ENCODE measurements around the gene ITGAD.

DNA sequence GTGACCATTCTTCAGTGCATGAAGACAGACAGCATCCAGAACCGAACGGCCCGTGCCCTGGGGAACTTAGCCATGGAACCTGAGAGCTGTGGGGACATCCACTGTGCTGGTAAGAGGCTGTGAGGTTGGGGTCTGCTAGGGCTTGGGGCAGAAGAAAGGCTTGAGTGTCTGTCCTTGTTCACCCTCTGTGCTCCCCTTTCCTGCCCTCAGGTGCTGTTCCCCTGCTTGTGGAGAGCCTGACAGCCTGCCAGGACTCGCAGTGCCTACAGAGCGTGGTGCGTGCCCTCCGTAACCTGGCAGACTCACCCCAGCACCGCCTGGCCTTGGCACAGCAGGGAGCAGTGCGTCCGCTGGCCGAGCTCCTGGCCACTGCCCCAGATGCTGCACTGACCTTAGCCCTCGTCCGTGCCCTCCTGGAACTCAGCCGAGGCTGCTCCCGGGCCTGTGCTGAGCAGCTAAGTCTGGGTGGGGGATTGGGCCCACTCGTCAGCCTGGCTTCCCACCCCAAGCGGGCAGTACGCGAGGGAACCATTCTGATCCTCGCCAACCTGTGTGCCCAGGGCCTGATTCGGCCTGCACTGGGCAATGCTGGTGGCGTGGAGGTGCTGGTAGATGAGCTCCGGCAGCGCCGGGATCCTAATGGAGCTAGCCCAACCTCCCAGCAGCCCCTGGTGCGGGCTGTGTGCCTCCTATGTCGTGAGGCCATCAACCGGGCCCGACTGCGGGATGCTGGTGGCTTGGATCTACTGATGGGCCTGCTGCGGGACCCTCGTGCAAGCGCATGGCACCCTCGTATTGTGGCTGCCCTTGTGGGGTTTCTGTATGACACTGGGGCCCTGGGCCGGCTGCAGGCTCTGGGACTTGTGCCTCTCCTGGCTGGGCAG lies 69.0 kb downstream of the ITGAD start:
- TF ChIP-seq HOXA7 (CRISPR knock-in tag; IDR thresholded peaks at IDR 0.05; ENCODE audit: borderline replicate concordance) (no peak), CTCF (tag by site-specific recombination; IDR thresholded peaks at IDR 0.05) (no peak), ZNF350 (tag by site-specific recombination; IDR thresholded peaks at IDR 0.05) (no peak), ZXDB (tag by site-specific recombination; IDR thresholded peaks at IDR 0.05) (no peak), ZBTB7A (tag by site-specific recombination; IDR thresholded peaks at IDR 0.05; ENCODE audit: low read depth) (no peak), ZNF830 (tag by site-specific recombination; IDR thresholded peaks at IDR 0.05; ENCODE audit: low read depth) (no peak), ZNF660 (tag by site-specific recombination; IDR thresholded peaks at IDR 0.05) (no peak), ZBTB8A (tag by site-specific recombination; IDR thresholded peaks at IDR 0.05) (no peak), ELK4 (IDR thresholded peaks at IDR 0.05; ENCODE audit: borderline replicate concordance, low read depth, low read length) (no peak)
- TF ChIP-seq, protein P1, sequence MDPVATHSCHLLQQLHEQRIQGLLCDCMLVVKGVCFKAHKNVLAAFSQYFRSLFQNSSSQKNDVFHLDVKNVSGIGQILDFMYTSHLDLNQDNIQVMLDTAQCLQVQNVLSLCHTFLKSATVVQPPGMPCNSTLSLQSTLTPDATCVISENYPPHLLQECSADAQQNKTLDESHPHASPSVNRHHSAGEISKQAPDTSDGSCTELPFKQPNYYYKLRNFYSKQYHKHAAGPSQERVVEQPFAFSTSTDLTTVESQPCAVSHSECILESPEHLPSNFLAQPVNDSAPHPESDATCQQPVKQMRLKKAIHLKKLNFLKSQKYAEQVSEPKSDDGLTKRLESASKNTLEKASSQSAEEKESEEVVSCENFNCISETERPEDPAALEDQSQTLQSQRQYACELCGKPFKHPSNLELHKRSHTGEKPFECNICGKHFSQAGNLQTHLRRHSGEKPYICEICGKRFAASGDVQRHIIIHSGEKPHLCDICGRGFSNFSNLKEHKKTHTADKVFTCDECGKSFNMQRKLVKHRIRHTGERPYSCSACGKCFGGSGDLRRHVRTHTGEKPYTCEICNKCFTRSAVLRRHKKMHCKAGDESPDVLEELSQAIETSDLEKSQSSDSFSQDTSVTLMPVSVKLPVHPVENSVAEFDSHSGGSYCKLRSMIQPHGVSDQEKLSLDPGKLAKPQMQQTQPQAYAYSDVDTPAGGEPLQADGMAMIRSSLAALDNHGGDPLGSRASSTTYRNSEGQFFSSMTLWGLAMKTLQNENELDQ (tag by site-specific recombination; IDR thresholded peaks at IDR 0.05; ENCODE audit: low read depth), result no peak
- TF ChIP-seq, protein P2, sequence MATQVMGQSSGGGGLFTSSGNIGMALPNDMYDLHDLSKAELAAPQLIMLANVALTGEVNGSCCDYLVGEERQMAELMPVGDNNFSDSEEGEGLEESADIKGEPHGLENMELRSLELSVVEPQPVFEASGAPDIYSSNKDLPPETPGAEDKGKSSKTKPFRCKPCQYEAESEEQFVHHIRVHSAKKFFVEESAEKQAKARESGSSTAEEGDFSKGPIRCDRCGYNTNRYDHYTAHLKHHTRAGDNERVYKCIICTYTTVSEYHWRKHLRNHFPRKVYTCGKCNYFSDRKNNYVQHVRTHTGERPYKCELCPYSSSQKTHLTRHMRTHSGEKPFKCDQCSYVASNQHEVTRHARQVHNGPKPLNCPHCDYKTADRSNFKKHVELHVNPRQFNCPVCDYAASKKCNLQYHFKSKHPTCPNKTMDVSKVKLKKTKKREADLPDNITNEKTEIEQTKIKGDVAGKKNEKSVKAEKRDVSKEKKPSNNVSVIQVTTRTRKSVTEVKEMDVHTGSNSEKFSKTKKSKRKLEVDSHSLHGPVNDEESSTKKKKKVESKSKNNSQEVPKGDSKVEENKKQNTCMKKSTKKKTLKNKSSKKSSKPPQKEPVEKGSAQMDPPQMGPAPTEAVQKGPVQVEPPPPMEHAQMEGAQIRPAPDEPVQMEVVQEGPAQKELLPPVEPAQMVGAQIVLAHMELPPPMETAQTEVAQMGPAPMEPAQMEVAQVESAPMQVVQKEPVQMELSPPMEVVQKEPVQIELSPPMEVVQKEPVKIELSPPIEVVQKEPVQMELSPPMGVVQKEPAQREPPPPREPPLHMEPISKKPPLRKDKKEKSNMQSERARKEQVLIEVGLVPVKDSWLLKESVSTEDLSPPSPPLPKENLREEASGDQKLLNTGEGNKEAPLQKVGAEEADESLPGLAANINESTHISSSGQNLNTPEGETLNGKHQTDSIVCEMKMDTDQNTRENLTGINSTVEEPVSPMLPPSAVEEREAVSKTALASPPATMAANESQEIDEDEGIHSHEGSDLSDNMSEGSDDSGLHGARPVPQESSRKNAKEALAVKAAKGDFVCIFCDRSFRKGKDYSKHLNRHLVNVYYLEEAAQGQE (tag by site-specific recombination; IDR thresholded peaks at IDR 0.05), result no peak
